ENCODE results near the gene SLC16A8.

GRCh38 chr22:38035530-38035885 lies 48.5 kb downstream of the SLC16A8 start:
- TF ChIP-seq CBFB (IDR thresholded peaks at IDR 0.05; ENCODE audit: low read depth) (no peak), POLR2A (IDR thresholded peaks at IDR 0.05; ENCODE audit: low read depth, low read length) (no peak), TAF1 (IDR thresholded peaks at IDR 0.05; ENCODE audit: borderline replicate concordance, low read depth, low read length) (no peak), EZH2 (IDR thresholded peaks at IDR 0.05; ENCODE audit: borderline replicate concordance, control insufficient read depth, low read depth, low read length) (no peak), POLR2AphosphoS2 (IDR thresholded peaks at IDR 0.05; ENCODE audit: low read depth, low read length) (no peak), CTCF (IDR thresholded peaks at IDR 0.05 in 2 of 3, conservative IDR thresholded peaks at IDR 0.05 in 1 of 3; ENCODE audit: control insufficient read depth in 2 of 3, extremely low read depth in 1 of 3, insufficient read depth in 1 of 3, low read depth in 3 of 3, low read length in 3 of 3) (no peak), BHLHE40 (IDR thresholded peaks at IDR 0.05; ENCODE audit: borderline replicate concordance in 1 of 2, low read depth in 2 of 2, low read length in 1 of 2) (no peak), CBX5 (IDR thresholded peaks at IDR 0.05; ENCODE audit: low read depth) (no peak), SUPT20H (IDR thresholded peaks at IDR 0.05; ENCODE audit: borderline replicate concordance, control insufficient read depth, low read depth, low read length) (no peak), MXI1 (IDR thresholded peaks at IDR 0.05; ENCODE audit: low read depth, low read length) (no peak)
- TF ChIP-seq, protein P1, sequence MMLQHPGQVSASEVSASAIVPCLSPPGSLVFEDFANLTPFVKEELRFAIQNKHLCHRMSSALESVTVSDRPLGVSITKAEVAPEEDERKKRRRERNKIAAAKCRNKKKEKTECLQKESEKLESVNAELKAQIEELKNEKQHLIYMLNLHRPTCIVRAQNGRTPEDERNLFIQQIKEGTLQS (IDR thresholded peaks at IDR 0.05; ENCODE audit: borderline replicate concordance, extremely low read depth, low read depth, low read length): no peak

Measured in GM12878 (cell line).